RWPE2 (cell line): ENCODE results near the gene ANO1.

Experiments used
- ATAC-seq: fragments of 200-7000 bp; cut with Tn5 transposase; 3 replicates; pipeline ENCODE4 v1.9.1; 2021; ENCODE audit warnings: low read depth
- DNase-seq: peaks from one replicate; pipeline ENCODE4 v3.0.0-alpha.2; 2020; ENCODE audit warnings: low spot score
- H3K27ac ChIP-seq: fragments of 450-650 bp; 2 replicates; pipeline ENCODE4 v1.5.1; 2017; ENCODE audit warnings: mild to moderate bottlenecking; ENCODE audit not compliant: poor library complexity, severe bottlenecking
- H3K27me3 ChIP-seq: fragments of 250-450 bp; sonication (Bioruptor Pico); 2 replicates; pipeline ENCODE4 v1.5.1; 2021; ENCODE audit warnings: mild to moderate bottlenecking, moderate library complexity; ENCODE audit not compliant: insufficient read depth, poor library complexity, severe bottlenecking
- H3K36me3 ChIP-seq: fragments of 250-450 bp; sonication (Bioruptor Pico); 2 replicates; pipeline ENCODE4 v1.5.1; 2020; ENCODE audit warnings: low read depth, mild to moderate bottlenecking, moderate library complexity
- H3K4me1 ChIP-seq: fragments of 250-450 bp; sonication (Bioruptor Pico); 2 replicates; pipeline ENCODE4 v1.5.1; 2021; ENCODE audit warnings: mild to moderate bottlenecking, moderate library complexity; ENCODE audit not compliant: insufficient read depth, poor library complexity, severe bottlenecking
- H3K4me3 ChIP-seq: fragments of 250-450 bp; sonication (Bioruptor Pico); 2 replicates; pipeline ENCODE4 v1.5.1; 2021; ENCODE audit warnings: mild to moderate bottlenecking, moderate library complexity; ENCODE audit not compliant: severe bottlenecking
- H3K9me3 ChIP-seq: fragments of 250-450 bp; sonication (Bioruptor Pico); 2 replicates; pipeline ENCODE4 v1.5.1; 2021; ENCODE audit warnings: mild to moderate bottlenecking, moderate library complexity; ENCODE audit not compliant: severe bottlenecking
- CTCF ChIP-seq: fragments of 450-650 bp; IDR thresholded peaks from one replicate; pipeline ENCODE4 v1.5.1; 2017; ENCODE audit warnings: mild to moderate bottlenecking, moderate library complexity; ENCODE audit not compliant: poor library complexity, severe bottlenecking

The ANO1 gene

GRCh38 chr11:70031631-70032469, 46.3 kb upstream of the ANO1 start:
- no peak for ATAC-seq
- TF ChIP-seq CTCF, result no peak
- no peak overlapping the region for H3K4me3 ChIP-seq
- no peak overlapping the region for H3K27ac ChIP-seq
- H3K4me1 ChIP-seq, result no peaks in the 10 kb centered on the region
- no peaks in the 10 kb centered on the region for H3K9me3 ChIP-seq
- H3K36me3 ChIP-seq, result no peaks in the 10 kb centered on the region
- no peaks in the 10 kb centered on the region for H3K27me3 ChIP-seq
- DNase-seq, result no peak

GRCh38 chr11:70032470-70032795, 45.7 kb upstream of the ANO1 start:
- Histone ChIP-seq H3K36me3 (no peaks in the 10 kb centered on the region), H3K27me3 (no peaks in the 10 kb centered on the region)
- TF ChIP-seq CTCF, result no peak

GRCh38 chr11:70032943-70033710, 45.0 kb upstream of the ANO1 start:
- Histone ChIP-seq H3K36me3 (no peaks in the 10 kb centered on the region), H3K4me3 (no peak overlapping the region), H3K27me3 (no peaks in the 10 kb centered on the region), H3K4me1 (no peaks in the 10 kb centered on the region), H3K9me3 (no peaks in the 10 kb centered on the region), H3K27ac (no peak overlapping the region)
- DNase-seq (no peak), ATAC-seq (no peak)
- no peak for TF ChIP-seq CTCF

More at GRCh38 chr11:70032470-70032795, 45.7 kb upstream of the ANO1 start:
- no peaks in the 10 kb centered on the region for H3K9me3 ChIP-seq
- ATAC-seq (no peak), DNase-seq (no peak)
- no peaks in the 10 kb centered on the region for H3K4me1 ChIP-seq
- no peak overlapping the region for H3K4me3 ChIP-seq
- no peak overlapping the region for H3K27ac ChIP-seq

- no peaks in the 10 kb centered on the region for H3K9me3 ChIP-seq
- no peak for TF ChIP-seq CTCF
- DNase-seq (no peak), ATAC-seq (no peak)
- H3K4me1 ChIP-seq, result no peaks in the 10 kb centered on the region
- no peaks in the 10 kb centered on the region for H3K27me3 ChIP-seq
- H3K4me3 ChIP-seq, result no peak overlapping the region
- H3K27ac ChIP-seq, result no peak overlapping the region
- no peaks in the 10 kb centered on the region for H3K36me3 ChIP-seq
These were observed 44.4 kb upstream of the ANO1 start for GRCh38 chr11:70033711-70034070.
